NCI-H1417 (cell line): ENCODE results near the gene TNFRSF18.

Experiments used
- DNase-seq, 3 experiments: peaks; one replicate each; lab custom pipeline; 2025; lab: John Stamatoyannopoulos, UW

Gene TNFRSF18

DNA sequence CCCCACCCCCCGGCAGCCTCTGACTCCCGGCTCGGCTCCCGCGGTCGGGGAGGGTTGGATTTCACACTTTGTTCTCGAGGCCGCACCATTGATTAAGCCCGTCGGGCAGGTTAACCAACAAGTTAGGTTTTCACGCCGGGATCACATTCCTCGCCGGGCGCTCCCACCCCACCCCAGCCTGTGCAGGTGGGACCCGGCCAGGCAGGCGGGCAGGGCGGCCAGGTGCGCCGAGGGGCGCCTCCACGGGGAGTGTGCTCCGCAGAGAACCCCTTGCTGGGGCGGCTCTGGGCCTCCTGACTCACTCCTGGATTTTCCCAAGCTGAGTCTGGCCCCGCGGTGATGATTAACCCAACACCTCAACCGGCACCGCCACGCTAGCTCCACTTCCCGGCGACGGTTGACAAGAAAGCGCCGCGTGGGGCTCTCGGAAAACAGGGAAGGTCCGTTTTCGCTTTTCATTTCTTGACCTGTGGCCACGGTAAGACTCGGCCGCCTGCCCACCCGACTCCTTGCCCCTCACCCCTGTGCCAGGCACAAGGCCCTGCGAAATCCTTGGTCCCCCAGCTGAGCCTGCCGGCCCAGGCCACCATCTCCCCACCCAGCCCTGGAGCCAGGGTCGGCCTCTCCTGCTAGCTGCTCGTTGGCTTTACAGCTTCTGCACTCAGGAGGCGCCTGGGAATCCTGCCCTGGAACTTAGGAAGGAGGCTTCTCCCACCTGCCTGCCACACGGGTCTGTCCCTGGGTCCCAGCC lies 41.5 kb downstream of the TNFRSF18 start:
- DNase-seq, result peak; percentile 52 to 63 (median 58)

DNA sequence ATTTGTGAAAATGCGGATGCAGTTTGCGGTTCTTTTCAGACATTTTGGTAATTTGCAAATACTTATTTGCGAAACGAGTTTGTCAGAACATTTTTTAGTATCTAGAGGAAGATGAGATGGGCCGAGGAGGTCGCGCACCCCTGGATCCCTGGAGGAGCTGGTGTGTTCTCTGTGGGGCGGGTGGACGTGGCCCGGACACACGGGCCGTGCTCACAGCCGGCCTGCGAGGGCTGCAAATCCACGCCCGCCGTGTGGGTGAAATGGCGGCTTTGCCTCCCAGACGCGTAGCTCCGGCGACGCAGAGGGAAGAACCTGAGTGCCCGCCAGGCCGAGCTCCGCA lies 42.1 kb downstream of the TNFRSF18 start:
- DNase-seq, result no peak

DNA sequence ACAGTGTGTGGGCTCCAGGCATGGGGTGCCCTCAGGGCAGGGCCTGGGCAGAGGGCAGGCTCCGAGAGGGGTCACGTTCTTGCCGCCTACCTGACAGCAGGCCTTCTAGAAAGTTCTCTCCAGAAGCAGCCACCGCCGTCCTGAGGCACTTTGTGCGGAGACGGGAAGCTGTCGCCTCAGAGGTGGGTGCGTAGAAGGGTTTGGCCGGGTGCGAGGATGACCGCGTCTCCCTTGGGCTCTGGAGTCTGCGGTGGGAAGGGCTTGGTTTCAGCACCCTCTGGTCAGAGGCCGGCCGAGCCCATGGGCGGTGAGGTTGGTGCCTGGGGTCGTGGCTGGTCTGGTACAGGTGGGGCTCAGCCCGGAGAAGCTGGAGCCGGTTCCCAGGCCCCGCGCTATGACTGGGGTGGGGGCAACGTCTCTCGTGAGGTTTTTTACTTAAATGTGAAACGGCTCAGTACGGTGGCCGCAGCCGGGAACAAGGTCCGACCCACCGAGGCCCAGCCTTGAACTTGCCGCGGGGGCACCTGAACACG lies 42.8 kb downstream of the TNFRSF18 start:
- DNase-seq, result peak in 1 of 3 experiments; percentile 47

DNA sequence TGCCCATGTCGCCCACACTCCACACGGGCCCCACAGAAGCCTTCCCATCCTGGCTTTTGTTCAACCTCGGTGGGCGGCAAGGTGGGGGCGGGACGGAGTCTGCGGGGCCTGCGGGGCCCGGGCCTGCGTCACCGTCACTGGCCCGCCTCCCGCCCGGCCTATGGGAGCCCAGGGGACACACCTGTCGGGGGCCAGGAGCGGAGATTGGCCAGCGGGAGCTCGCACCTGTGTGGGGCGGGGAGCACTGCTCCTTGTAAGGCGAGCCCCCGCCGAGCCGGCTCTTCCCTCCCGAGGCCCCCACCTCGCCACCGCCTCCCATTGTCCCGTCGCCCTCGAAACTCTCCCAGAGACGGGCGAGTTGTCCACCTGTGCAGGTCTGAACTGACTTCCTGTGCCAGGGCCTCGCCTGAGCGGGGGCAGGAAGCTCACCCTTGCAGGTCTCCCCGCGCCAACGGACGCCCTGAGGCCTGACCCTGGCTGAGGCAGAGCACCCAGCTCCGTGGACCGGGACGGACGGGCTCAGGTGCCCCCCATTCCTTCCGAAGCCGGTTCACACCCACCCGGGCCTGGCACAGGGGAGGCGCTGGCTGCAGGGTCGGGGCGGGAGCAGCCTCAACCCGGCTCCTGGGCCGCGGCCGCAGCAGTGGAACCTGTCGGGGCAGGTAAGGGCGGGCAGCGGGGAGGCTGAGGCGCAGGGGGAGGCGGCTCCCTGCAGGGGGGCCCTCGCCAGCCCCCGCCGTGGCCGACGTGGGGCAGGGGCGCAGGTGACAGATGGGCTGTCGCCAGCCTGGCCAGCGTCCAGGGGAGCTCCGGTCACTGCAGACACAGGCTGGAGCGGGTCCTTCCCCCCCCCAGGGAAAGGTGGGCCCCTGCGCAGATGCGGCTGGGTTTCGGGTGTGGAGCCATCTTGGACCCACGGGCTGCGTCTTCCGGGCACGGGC lies 43.5 kb downstream of the TNFRSF18 start:
- DNase-seq, result peak; percentile 93 to 97 (median 94)

DNA sequence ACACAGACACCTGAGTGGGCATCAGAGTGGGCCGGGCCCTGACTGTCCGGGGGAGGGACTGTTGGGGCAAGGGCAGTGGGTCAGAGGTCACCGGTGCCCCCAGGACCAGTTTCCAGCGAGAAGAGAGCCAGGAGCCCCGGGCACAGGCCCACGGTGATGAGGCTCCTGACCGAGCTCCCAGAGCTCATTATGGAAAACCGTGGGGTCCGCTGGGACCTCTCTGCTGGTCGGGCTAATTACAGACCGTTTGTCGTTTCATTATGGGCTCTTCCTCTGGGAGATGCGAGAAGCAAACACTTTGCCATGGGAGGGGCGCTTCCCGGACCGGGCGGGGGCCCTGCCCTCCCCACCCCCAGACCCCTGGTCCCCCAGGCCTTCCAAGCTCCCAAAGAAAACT lies 44.7 kb downstream of the TNFRSF18 start:
- peak in 1 of 3 experiments; percentile 45 for DNase-seq

DNA sequence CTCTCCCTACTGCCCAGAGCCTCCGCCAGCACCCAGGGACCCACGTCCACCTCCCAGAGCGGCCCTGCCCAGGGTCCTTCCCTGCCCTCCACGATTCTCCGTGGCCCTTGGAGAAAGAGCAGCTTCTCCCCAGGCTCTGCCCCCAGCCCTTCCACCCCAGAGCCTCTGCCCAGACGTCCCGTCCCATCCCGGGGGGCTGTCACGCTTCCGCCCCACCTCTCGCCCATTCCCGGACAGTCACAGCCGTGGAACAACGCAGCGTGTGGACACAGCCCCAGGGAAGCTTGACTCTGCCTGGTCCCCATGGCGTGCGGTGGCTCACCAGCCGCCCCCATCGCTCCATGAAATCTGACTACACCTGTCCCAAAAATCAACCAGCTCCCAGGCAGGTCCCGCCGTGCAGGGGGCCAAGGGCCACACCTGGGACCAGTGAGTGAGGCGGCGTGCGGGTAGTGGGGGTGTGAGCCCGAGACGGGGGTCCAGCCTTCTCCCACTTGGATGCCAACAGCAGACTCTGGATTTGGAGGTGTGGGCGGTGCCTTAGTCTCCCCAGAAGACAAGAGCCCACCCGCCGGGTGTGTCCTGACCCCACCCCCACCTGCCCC lies 45.2 kb downstream of the TNFRSF18 start:
- DNase-seq, result no peak

DNA sequence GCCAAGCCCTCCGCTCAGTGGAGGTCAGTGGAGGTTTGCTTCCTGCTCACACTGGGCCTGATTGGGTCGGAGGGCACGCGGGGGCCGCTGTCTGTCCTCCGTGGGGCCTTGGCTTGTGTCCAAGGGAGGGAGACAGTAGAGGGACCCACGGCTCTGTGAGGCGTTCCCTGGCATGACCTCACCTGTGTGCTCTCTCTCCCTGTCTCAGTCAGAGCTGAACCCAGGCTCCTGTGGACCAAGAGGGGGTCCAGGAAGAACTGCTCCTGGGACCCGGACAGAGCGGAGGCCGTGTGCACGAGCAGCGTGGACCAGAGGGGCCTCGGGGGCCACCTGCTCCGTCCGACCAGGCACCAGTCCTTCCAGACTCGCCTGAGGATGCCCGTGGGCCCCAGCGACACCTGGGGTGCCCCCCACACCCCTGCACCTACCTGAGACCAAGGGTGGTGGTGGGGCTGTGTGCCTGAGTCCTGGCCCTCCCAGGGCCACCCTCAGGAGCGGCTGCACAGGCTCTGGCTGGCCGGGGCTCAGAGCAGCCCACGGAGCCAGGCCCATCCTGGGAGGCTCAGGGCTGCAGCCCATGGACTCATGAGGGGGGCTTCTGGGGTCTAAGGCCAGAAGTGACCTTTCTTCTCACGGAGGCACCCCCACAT lies 46.0 kb downstream of the TNFRSF18 start:
- no peak for DNase-seq

DNA sequence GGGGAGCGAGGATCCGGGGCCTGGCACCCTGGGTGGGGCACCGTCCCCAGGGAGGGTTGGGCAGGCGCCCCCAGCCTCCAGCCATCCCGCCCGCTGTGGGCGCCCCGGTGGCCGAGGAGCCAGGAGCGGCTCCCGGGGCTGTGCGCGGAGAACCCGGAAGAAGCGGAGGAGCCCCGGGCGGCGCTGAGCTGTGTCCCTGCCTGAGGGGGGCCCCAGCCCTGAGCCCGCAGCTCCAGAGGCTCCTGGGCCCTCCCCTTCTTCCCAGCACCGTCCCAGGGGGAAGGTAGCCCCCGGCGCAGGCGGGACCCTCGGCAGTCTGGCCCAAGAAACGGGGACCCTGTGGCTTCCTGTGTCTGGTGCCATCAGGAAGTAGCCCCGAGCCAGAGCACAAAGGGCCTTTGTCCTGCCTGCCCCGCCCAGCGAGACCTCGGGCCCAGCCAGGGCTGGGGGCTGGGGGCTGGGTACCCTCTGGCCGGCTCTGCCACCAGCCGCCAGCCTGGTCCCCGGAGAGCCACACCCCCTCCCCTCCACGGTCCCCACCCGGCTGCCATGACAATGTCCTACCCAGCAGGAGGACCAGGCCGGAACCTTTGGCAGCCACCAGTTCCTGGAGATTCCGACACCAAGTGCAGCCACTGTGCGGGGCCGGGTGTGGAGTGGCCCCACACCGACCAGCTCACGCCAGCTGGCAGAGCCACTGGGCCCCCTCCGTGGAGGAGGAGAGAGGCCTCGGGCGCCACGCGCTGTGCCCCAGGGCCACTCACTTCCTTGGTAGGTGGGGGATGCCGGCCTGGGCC lies 48.3 kb downstream of the TNFRSF18 start:
- DNase-seq, result peak in 1 of 3 experiments; percentile 64

DNA sequence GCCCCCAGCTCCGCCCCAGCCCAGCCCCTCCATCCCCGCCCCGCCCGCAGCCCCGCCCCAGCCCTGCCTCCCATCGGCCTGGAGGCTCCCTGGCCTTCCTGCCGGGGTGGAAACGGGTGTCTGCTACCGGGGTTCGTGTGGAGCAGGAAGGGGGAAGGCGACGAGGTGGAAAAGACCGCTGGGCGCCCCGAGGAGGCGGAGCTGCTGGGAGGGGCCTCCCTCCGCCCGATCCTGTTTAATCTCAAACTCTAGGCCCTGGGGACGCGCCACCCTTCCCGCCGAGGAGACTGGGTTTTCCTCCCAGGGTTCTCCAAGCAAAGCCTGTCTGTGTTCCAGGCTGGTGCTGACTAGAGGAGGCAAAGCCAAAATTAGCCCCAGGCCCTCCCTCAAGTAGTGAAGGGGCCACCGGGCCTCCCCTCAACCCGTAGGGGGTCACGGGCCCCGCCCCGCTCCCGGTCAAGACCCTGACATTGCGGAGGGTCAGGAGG lies 48.9 kb downstream of the TNFRSF18 start:
- peak in 1 of 3 experiments; percentile 87 for DNase-seq

DNA sequence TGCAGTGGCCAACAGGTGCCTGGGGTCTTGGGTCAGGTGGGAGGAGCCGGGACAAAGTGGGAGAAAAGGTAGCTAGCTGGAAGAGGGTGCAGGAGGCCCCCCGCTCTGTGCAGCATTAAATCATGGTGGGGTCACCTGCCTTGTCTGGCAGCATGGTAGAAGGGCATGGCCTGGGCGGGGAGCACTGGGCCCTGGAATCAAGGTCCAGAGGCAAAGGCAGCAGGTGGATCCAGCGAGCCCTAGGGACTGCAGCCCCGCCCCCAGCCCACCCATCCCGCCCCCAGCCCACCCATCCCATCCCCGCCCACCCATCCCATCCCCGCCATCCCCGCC lies 49.4 kb downstream of the TNFRSF18 start:
- DNase-seq, result no peak

DNA sequence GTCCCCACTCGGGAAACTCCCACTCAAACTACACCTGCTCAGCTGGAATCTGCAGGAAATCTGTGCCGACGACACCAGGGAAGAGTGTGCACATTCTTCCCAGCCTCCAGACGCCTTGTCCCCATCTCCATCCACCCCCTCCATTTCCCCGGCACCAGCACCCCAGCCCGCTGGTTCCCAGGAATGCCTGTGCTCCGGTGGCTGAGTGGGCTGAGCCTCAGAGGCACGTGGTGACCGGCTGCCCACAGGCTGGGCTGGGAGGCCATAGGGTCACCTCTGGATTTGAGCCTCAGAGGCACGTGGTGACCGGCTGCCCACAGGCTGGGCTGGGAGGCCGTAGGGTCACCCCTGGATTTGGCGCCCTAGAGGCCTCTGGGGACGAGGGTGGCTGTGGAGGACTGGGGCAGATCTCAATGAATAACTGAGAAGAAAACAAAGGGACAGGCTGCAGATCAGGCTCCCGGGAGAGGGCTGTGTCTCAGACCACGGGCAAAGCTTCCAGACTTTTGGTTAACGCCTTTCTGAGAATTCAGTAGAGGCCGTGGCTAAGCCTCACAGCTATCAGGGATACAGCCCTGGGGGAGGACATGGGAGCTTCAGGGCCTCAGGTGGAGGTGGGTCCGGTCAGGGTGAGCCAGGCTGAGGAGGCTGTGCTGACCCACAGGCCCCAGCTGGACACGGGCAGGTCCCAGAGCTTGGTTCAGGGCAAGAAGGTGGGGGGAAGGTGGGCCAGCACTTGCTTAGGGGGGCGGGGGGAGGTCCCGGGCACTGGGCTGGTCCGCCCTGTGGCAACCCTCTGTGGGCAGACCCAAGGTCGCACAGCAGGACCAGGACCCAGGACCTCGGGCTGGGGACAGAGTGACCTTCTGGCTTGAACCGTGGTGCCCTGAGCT lies 50.0 kb downstream of the TNFRSF18 start:
- no peak for DNase-seq

DNA sequence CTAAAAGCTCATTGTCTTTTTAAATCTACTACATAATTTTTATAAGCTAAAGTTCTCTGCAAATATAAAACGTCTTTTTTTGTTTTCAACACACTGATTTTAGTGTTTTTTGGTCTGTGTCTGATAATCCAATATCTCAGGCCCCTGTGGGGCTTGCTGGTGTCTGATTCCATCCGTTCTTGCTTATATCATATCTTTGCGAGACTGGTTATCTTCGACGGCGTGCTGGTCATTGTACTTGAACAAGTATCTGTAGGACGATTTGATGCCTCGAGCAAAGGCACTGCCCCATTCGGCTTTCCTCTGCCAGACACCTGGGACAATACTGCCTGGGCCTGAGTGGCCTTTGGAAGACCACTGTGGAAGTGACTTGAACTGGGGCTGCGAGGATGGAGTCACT lies 51.1 kb downstream of the TNFRSF18 start:
- no peak for DNase-seq

DNA sequence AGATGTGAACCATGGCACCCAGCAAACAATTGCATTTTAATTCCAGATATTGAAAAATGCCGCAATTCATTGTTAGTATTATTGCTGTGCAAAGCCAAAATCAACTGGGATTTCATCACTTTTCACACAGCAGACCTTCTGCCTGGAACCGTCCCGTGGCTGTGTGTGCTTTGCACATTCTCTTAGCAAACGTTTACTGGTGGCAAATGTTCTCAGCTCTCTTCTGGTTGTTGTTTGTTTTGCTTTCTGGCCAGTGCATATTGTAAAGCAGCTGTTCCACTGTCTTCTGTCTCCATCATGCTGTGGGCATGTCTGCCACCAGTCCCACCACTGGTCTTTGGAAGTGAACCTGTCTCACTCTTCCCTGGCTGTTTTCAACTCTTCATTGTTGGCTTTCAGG lies 52.5 kb downstream of the TNFRSF18 start:
- no peak for DNase-seq
